HCT116 (cell line): ENCODE measurements around the gene MMP28. TPM values are rescaled to one million over a fixed set of nuclear protein-coding genes. Genes with fewer than 3 reads are reported as not detected.

ENCODE experiments used
- ATAC-seq: fragments of 200-7000 bp; cut with Tn5 transposase; 2 replicates; pipeline ENCODE4 v1.9.1; 2020; ENCODE audit warnings: mild to moderate bottlenecking, moderate library complexity
- BruUV-seq: library from RNA; stranded (reverse); fragments of 400-500 nt; replicated peaks from 2 replicates; lab custom pipeline; 2021; lab: Mats Ljungman, UMichigan
- CTCF ChIA-PET: fragments of 300-600 bp; sonication (Branson Sonifier 250); formaldehyde crosslinking; loops from one replicate; lab custom pipeline; 2021; ENCODE audit warnings: antibody characterized with exemption; lab: Charles Lee
- POLR2A ChIA-PET: fragments of 300-600, 350-600 bp; sonication (Branson Sonifier 250); formaldehyde crosslinking; loops from one replicate; lab custom pipeline; 2021; ENCODE audit warnings: antibody characterized with exemption; lab: Charles Lee
- RAD21 ChIA-PET, 2 experiments: fragments of 300-600 bp; sonication (Branson Sonifier 250); formaldehyde crosslinking; loops; one replicate each; lab custom pipeline; 2023; ENCODE audit warnings: low total read pairs in 2 of 2; ENCODE audit not compliant: uncharacterized antibody in 2 of 2, unreplicated experiment in 2 of 2, low non-redundant PET in 1 of 2; lab: Charles Lee
- DNase-seq: peaks from one replicate; pipeline ENCODE4 v3.0.0-alpha.2; 2010; ENCODE audit warnings: low read depth, low spot score
- H2AFZ ChIP-seq: fragments of 200-600 bp; shearing (Covaris generic), sonication (generic); 2 replicates; pipeline ENCODE4 v1.6.1; 2017; ENCODE audit warnings: low read depth, mixed run types, mixed read lengths, antibody characterized with exemption, low read length; ENCODE audit not compliant: poor library complexity, severe bottlenecking
- H3K27ac ChIP-seq: 2 replicates; pipeline ENCODE4 v1.5.1; 2012; ENCODE audit warnings: low read depth, low read length
- H3K27me3 ChIP-seq: fragments of 200-600 bp; sonication (generic); 2 replicates; pipeline ENCODE4 v1.6.1; 2016; ENCODE audit warnings: mixed run types, low read length, mixed read lengths; ENCODE audit not compliant: insufficient read depth
- H3K36me3 ChIP-seq, 2 experiments: fragments of 200-500 bp in 1 of 2; fragments of 200-600 bp in 1 of 2; sonication (Bioruptor generic) in 1 of 2; sonication (generic) in 1 of 2; 2 replicates each; pipeline versions ENCODE4 v1.5.1 to v1.6.1; 2014 to 2016; ENCODE audit warnings: low read length in 2 of 2, inconsistent platforms in 1 of 2, mixed read lengths in 1 of 2, mixed run types in 1 of 2; ENCODE audit not compliant: insufficient read depth in 2 of 2, control insufficient read depth in 1 of 2
- H3K4me1 ChIP-seq, 2 experiments: fragments of 200-600 bp in 1 of 2; sonication (generic) in 1 of 2; 2 replicates each; pipeline versions ENCODE4 v1.5.1 to v1.6.1; 2012 to 2017; ENCODE audit warnings: low read length in 2 of 2, inconsistent platforms in 1 of 2, mild to moderate bottlenecking in 1 of 2, mixed read lengths in 1 of 2, mixed run types in 1 of 2, moderate library complexity in 1 of 2; ENCODE audit not compliant: insufficient read depth in 2 of 2, control insufficient read depth in 1 of 2
- H3K4me2 ChIP-seq: fragments of 200-600 bp; sonication (generic); 2 replicates; pipeline ENCODE4 v1.6.1; 2017; ENCODE audit warnings: mixed run types, low read length, mixed read lengths
- H3K4me3 ChIP-seq, 2 experiments: fragments of 200-600 bp in 1 of 2; sonication (generic) in 1 of 2; replicated peaks in 1 of 2; 2 replicates each; pipeline ENCODE4 v1.5.1; 2011 to 2016; ENCODE audit warnings: low read length in 2 of 2, control low read depth in 1 of 2, low read depth in 1 of 2, mild to moderate bottlenecking in 1 of 2, mixed read lengths in 1 of 2, mixed run types in 1 of 2
- H3K79me2 ChIP-seq: fragments of 200-600 bp; sonication (generic); 2 replicates; pipeline ENCODE4 v1.6.1; 2017; ENCODE audit warnings: mild to moderate bottlenecking, mixed run types, low read length, moderate library complexity, mixed read lengths; ENCODE audit not compliant: insufficient read depth
- H3K9ac ChIP-seq: fragments of 200-600 bp; sonication (generic); 2 replicates; pipeline ENCODE4 v1.6.1; 2016; ENCODE audit warnings: low read length, mixed read lengths
- H3K9me2 ChIP-seq: fragments of 200-600 bp; sonication (generic), shearing (Covaris generic); 2 replicates; pipeline ENCODE4 v1.6.1; 2017; ENCODE audit warnings: mixed run types, mild to moderate bottlenecking, moderate library complexity; ENCODE audit not compliant: insufficient read depth
- H3K9me3 ChIP-seq, 2 experiments: fragments of 200-500 bp in 1 of 2; fragments of 200-600 bp in 1 of 2; sonication (Bioruptor generic) in 1 of 2; sonication (generic) in 1 of 2; 2 replicates each; pipeline ENCODE4 v1.6.1; 2014 to 2017; ENCODE audit warnings: low read length in 2 of 2, mixed read lengths in 2 of 2, inconsistent platforms in 1 of 2, low read depth in 1 of 2, mild to moderate bottlenecking in 1 of 2, mixed run types in 1 of 2, moderate library complexity in 1 of 2; ENCODE audit not compliant: control insufficient read depth in 1 of 2, insufficient read depth in 1 of 2
- H4K20me1 ChIP-seq: fragments of 200-600 bp; sonication (generic), shearing (Covaris generic); 2 replicates; pipeline ENCODE4 v1.6.1; 2017; ENCODE audit warnings: mixed run types, mild to moderate bottlenecking, moderate library complexity; ENCODE audit not compliant: insufficient read depth
- CBX3 ChIP-seq: IDR thresholded peaks from 2 replicates; pipeline ENCODE4 v1.6.1; 2012; ENCODE audit warnings: low read depth
- CEBPB ChIP-seq: IDR thresholded peaks from 2 replicates; pipeline ENCODE4 v1.6.1; 2012; ENCODE audit warnings: low read depth
- EGR1 ChIP-seq: IDR thresholded peaks from 2 replicates; pipeline ENCODE4 v1.6.1; 2012; ENCODE audit warnings: low read depth
- ELF1 ChIP-seq: IDR thresholded peaks from 2 replicates; pipeline ENCODE4 v1.6.1; 2012; ENCODE audit warnings: low read depth, borderline replicate concordance
- FOSL1 ChIP-seq: IDR thresholded peaks from 2 replicates; pipeline ENCODE4 v1.6.1; 2012; ENCODE audit warnings: low read depth
- JUND ChIP-seq: IDR thresholded peaks from 2 replicates; pipeline ENCODE4 v1.6.1; 2012
- MAX ChIP-seq: IDR thresholded peaks from 2 replicates; pipeline ENCODE4 v1.6.1; 2012
- SP1 ChIP-seq: IDR thresholded peaks from 2 replicates; pipeline ENCODE4 v1.6.1; 2012; ENCODE audit warnings: low read depth
- YY1 ChIP-seq: IDR thresholded peaks from 2 replicates; pipeline ENCODE4 v1.6.1; 2011; ENCODE audit warnings: low read length, low read depth, moderate library complexity, mild to moderate bottlenecking; ENCODE audit not compliant: insufficient replicate concordance; ENCODE audit errors: extremely low read depth
- ZFX ChIP-seq: fragments of 450-650 bp; IDR thresholded peaks from 2 replicates; pipeline ENCODE4 v1.6.1; 2017
- ZNF274 ChIP-seq: fragments of 200-500 bp; sonication (Bioruptor generic); IDR thresholded peaks from 2 replicates; pipeline ENCODE4 v1.6.1; 2014; ENCODE audit warnings: mild to moderate bottlenecking, low read depth, low read length, inconsistent platforms
- intact Hi-C: fragments of 100-400 bp; cut with micrococcal nuclease; formaldehyde crosslinking; loops from 2 replicates; pipeline ENCODE4 v1.10.0; 2022
- total RNA-seq: library from RNA; stranded (reverse); gene quantifications from one replicate; pipeline ENCODE4 v1.2.1, GENCODE V29; 2021; ENCODE audit not compliant: unreplicated experiment
- TF ChIP-seq, protein P1 (sequence below), 3 experiments: fragments of 200-600 bp in 1 of 3; sonication (generic) in 1 of 3; IDR thresholded peaks in 2 of 3; conservative IDR thresholded peaks in 1 of 3; 2 replicates each; pipeline ENCODE4 v1.5.1; 2012 to 2017; ENCODE audit warnings: low read depth in 2 of 3, low read length in 2 of 3, antibody characterized with exemption in 1 of 3, borderline replicate concordance in 1 of 3, control low read depth in 1 of 3, mild to moderate bottlenecking in 1 of 3, mixed read lengths in 1 of 3, mixed run types in 1 of 3, moderate library complexity in 1 of 3; ENCODE audit not compliant: insufficient read depth in 1 of 3

Gene MMP28
- total RNA-seq, 1 experiment from 2014 or later, result 2.6 TPM

DNA sequence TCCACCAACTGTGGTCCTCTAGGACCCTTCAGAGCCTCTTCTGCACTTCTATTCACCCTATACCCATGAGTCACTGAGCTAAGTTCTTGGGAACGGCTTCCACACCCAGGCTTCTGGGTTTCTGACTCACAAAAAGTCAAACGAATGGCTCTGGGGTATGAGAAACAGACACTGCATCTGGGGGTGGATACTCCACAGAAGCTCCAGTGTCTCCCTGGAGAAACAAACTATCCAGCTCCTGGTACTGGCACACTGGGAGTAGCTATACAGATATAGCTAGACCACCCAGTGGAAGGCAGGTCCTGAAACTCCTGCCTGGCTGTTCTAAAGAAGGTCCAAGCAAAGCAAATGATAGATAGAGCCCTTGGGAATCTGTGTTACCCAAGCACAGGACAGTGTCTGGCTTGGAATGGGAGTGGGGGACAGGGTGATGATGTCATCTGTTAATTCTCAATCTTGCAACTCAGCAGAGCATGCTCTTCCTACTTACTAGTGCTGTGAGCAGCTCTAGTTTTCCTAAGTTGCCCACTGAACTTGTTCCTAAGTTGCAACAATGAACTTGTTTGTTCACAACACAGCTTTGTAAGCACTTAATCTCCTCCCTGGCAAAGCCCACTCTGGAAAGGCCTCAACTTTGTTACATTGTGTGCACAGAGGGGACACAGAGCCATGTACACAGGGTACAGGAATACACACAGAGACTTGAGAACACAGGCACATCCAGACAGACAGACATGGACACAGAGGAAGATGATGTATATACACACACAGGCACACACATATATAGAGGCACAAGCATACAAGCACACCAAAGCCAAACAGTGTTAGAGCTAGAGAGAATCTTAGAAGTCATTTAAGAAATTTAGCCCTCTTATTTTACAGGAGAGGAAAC lies 6.7 kb downstream of the MMP28 start:
- peak overlapping the region; percentile 71 for H3K4me2 ChIP-seq
- intact Hi-C loops, result no loop called here

GRCh38 chr17:35786941-35787432 lies 8.5 kb downstream of the MMP28 start:
- no peak for DNase-seq
- H3K79me2 ChIP-seq, result no peaks in the 10 kb centered on the region
- H3K9me3 ChIP-seq, result no peaks in the 10 kb centered on the region
- intact Hi-C loops, result no loop called here
- no peak overlapping the region for H2AFZ ChIP-seq
- TF ChIP-seq ELF1, result no peak
- no peak for TF ChIP-seq MAX
- no peak for TF ChIP-seq CBX3
- TF ChIP-seq FOSL1, result no peak
- TF ChIP-seq YY1, result no peak
- no peak for TF ChIP-seq SP1
- no peak for TF ChIP-seq ZNF274
- TF ChIP-seq, protein P1, sequence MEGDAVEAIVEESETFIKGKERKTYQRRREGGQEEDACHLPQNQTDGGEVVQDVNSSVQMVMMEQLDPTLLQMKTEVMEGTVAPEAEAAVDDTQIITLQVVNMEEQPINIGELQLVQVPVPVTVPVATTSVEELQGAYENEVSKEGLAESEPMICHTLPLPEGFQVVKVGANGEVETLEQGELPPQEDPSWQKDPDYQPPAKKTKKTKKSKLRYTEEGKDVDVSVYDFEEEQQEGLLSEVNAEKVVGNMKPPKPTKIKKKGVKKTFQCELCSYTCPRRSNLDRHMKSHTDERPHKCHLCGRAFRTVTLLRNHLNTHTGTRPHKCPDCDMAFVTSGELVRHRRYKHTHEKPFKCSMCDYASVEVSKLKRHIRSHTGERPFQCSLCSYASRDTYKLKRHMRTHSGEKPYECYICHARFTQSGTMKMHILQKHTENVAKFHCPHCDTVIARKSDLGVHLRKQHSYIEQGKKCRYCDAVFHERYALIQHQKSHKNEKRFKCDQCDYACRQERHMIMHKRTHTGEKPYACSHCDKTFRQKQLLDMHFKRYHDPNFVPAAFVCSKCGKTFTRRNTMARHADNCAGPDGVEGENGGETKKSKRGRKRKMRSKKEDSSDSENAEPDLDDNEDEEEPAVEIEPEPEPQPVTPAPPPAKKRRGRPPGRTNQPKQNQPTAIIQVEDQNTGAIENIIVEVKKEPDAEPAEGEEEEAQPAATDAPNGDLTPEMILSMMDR (IDR thresholded peaks at IDR 0.05 in 2 of 3, conservative IDR thresholded peaks at IDR 0.05 in 1 of 3; ENCODE audit: borderline replicate concordance in 1 of 3, insufficient read depth in 1 of 3, low read depth in 2 of 3, low read length in 2 of 3), result no peak
- TF ChIP-seq ZFX, result no peak
- TF ChIP-seq, all 23 proteins: peak for 0
- Histone ChIP-seq H3K4me1 (peaks cover 19 to 67% of the 10 kb centered on the region in 2 experiments), H3K9ac (peak overlapping the region; percentile 25; the same call in 1 of the 2 replicates), H3K36me3 (no peaks in the 10 kb centered on the region), H4K20me1 (no peaks in the 10 kb centered on the region), H3K9me2 (no peaks in the 10 kb centered on the region), H3K4me2 (peak overlapping the region; percentile 28), H3K27ac (no peak overlapping the region), H3K27me3 (no peaks in the 10 kb centered on the region), H3K4me3 (no peak overlapping the region)
- ChIA-PET RAD21 (no interaction called here), POLR2A (interaction anchor here (2.0 kb wide), 1 partner anchor 22 kb away, joined by 11 read pairs; the partner anchor contains the start of gene TAF15), CTCF (no interaction called here)
- no peak for ATAC-seq
- no TSS peak for BruUV-seq

More for the DNA sequence above, 6.7 kb downstream of the MMP28 start:
- CTCF ChIA-PET, result interaction anchor here (0.8 to 2.3 kb wide), 5 partner anchors 15 to 25 kb away, joined by 3 to 8 read pairs (median 5); partner anchors contain the start of gene TAF15
- H3K79me2 ChIP-seq, result no peaks in the 10 kb centered on the region
- RAD21 ChIA-PET, result interaction anchor here in 1 of 2 experiments (0.6 to 0.7 kb wide), 2 partner anchors 18 to 22 kb away, joined by 3 to 5 read pairs; no protein-coding TSS in a partner anchor
- DNase-seq, result no peak
- H3K9ac ChIP-seq, result peak overlapping the region; percentile 30; the same call in 1 of the 2 replicates
- peak overlapping the region in 1 of 2 experiments; percentile 22; a peak in 1 of 4 replicates for H3K4me3 ChIP-seq
- POLR2A ChIA-PET, result interaction anchor here (0.7 to 2.0 kb wide), 3 partner anchors 15 to 25 kb away, joined by 3 to 11 read pairs (median 3); partner anchors contain the start of gene TAF15
- H3K36me3 ChIP-seq, result no peaks in the 10 kb centered on the region
- peak; percentile 76 for ATAC-seq
- H3K9me3 ChIP-seq, result no peaks in the 10 kb centered on the region
- H3K27me3 ChIP-seq, result no peaks in the 10 kb centered on the region
- H4K20me1 ChIP-seq, result no peaks in the 10 kb centered on the region
- no TSS peak for BruUV-seq
- H3K4me1 ChIP-seq, result peaks cover 12 to 59% of the 10 kb centered on the region in 2 experiments
- TF ChIP-seq CEBPB (0 out of 2 replicates have a peak, but pooled peaks have one; percentile 7), CBX3 (0 out of 2 replicates have a peak, but pooled peaks have one; percentile 17), ELF1 (no peak), JUND (peak; percentile 52), YY1 (no peak), SP1 (peak; percentile 33), FOSL1 (peak; percentile 73), EGR1 (0 out of 2 replicates have a peak, but pooled peaks have one; percentile 47)
- TF ChIP-seq, all 23 proteins: peak for 6
- H3K27ac ChIP-seq, result no peak overlapping the region
- H3K9me2 ChIP-seq, result no peaks in the 10 kb centered on the region
- peak overlapping the region; percentile 65 for H2AFZ ChIP-seq
